RWPE2 (cell line): ENCODE results near the gene EVC.

ENCODE experiments used
- ATAC-seq: fragments of 200-7000 bp; cut with Tn5 transposase; 3 replicates; pipeline ENCODE4 v1.9.1; 2021; ENCODE audit warnings: low read depth
- DNase-seq: peaks from one replicate; pipeline ENCODE4 v3.0.0-alpha.2; 2020; ENCODE audit warnings: low spot score
- H3K27ac ChIP-seq: fragments of 450-650 bp; 2 replicates; pipeline ENCODE4 v1.5.1; 2017; ENCODE audit warnings: mild to moderate bottlenecking; ENCODE audit not compliant: poor library complexity, severe bottlenecking
- H3K27me3 ChIP-seq: fragments of 250-450 bp; sonication (Bioruptor Pico); 2 replicates; pipeline ENCODE4 v1.5.1; 2021; ENCODE audit warnings: mild to moderate bottlenecking, moderate library complexity; ENCODE audit not compliant: insufficient read depth, poor library complexity, severe bottlenecking
- H3K36me3 ChIP-seq: fragments of 250-450 bp; sonication (Bioruptor Pico); 2 replicates; pipeline ENCODE4 v1.5.1; 2020; ENCODE audit warnings: low read depth, mild to moderate bottlenecking, moderate library complexity
- H3K4me1 ChIP-seq: fragments of 250-450 bp; sonication (Bioruptor Pico); 2 replicates; pipeline ENCODE4 v1.5.1; 2021; ENCODE audit warnings: mild to moderate bottlenecking, moderate library complexity; ENCODE audit not compliant: insufficient read depth, poor library complexity, severe bottlenecking
- H3K4me3 ChIP-seq: fragments of 250-450 bp; sonication (Bioruptor Pico); 2 replicates; pipeline ENCODE4 v1.5.1; 2021; ENCODE audit warnings: mild to moderate bottlenecking, moderate library complexity; ENCODE audit not compliant: severe bottlenecking
- H3K9me3 ChIP-seq: fragments of 250-450 bp; sonication (Bioruptor Pico); 2 replicates; pipeline ENCODE4 v1.5.1; 2021; ENCODE audit warnings: mild to moderate bottlenecking, moderate library complexity; ENCODE audit not compliant: severe bottlenecking
- TF ChIP-seq, protein P1 (sequence below): fragments of 450-650 bp; IDR thresholded peaks from one replicate; pipeline ENCODE4 v1.5.1; 2017; ENCODE audit warnings: mild to moderate bottlenecking, moderate library complexity; ENCODE audit not compliant: poor library complexity, severe bottlenecking

Gene EVC

GRCh38 chr4:5801696-5802095 lies 90.7 kb downstream of the EVC start:
- peaks cover 29% of the 10 kb centered on the region for H3K36me3 ChIP-seq
- ATAC-seq = no peak
- no peaks in the 10 kb centered on the region for H3K9me3 ChIP-seq
- TF ChIP-seq, protein P1, sequence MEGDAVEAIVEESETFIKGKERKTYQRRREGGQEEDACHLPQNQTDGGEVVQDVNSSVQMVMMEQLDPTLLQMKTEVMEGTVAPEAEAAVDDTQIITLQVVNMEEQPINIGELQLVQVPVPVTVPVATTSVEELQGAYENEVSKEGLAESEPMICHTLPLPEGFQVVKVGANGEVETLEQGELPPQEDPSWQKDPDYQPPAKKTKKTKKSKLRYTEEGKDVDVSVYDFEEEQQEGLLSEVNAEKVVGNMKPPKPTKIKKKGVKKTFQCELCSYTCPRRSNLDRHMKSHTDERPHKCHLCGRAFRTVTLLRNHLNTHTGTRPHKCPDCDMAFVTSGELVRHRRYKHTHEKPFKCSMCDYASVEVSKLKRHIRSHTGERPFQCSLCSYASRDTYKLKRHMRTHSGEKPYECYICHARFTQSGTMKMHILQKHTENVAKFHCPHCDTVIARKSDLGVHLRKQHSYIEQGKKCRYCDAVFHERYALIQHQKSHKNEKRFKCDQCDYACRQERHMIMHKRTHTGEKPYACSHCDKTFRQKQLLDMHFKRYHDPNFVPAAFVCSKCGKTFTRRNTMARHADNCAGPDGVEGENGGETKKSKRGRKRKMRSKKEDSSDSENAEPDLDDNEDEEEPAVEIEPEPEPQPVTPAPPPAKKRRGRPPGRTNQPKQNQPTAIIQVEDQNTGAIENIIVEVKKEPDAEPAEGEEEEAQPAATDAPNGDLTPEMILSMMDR = no peak
- H3K27ac ChIP-seq = no peak overlapping the region
- no peaks in the 10 kb centered on the region for H3K4me1 ChIP-seq
- H3K27me3 ChIP-seq = no peaks in the 10 kb centered on the region
- no peak for DNase-seq
- H3K4me3 ChIP-seq = no peak overlapping the region

DNA sequence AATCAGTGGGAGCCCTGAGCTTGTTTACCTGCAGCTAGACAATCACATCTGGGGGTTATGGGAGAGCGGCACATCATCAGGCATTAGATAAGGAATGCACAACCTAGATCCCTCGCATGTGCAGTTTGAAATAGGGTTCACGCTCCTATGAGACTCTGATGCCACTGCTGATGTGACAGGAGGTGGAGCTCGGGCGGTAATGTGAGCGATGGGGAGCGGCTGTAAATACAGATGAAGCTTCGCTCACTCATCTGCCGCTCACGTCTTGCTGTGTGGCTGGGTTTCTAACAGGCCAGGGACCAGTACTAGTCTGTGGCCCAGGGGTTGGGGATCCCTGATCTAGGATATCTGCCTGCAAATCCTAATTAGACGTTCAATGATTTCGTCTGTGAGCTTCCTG lies 91.6 kb downstream of the EVC start:
- no peak for DNase-seq
- H3K27me3 ChIP-seq = no peaks in the 10 kb centered on the region
- no peak overlapping the region for H3K27ac ChIP-seq
- no peaks in the 10 kb centered on the region for H3K4me1 ChIP-seq
- H3K36me3 ChIP-seq = peaks cover 36% of the 10 kb centered on the region
- H3K4me3 ChIP-seq = no peak overlapping the region
- no peak for ATAC-seq
- H3K9me3 ChIP-seq = no peaks in the 10 kb centered on the region
- TF ChIP-seq, protein P1 = no peak

- no peaks in the 10 kb centered on the region for H3K4me1 ChIP-seq
- H3K27ac ChIP-seq = no peak overlapping the region
- ATAC-seq = no peak
- peaks cover 40% of the 10 kb centered on the region for H3K36me3 ChIP-seq
- H3K27me3 ChIP-seq = no peaks in the 10 kb centered on the region
- TF ChIP-seq, protein P1 = no peak
- H3K4me3 ChIP-seq = no peak overlapping the region
- DNase-seq = no peak
- H3K9me3 ChIP-seq = no peaks in the 10 kb centered on the region
Observed at GRCh38 chr4:5804656-5805055, 93.7 kb downstream of the EVC start.

DNA sequence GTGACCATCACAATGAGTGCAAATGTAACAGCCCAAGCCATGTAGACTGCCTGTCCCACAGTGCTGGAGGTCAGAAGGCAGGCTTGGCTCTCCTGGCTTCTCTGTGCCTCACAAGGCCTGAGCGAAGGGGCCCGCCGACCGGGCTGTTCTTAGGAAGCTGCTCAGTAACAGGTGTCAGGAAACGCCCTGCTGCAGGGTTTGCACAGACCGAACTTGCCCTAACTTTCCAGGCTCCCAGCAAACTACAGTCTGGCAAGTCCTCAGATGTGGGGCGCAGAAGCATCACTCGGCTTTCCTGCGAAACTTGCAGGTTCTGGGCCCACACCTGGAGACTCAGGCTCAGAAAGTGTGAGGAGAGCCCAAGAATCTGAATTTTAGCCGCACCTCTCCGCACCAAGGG lies 94.3 kb downstream of the EVC start:
- Histone ChIP-seq H3K4me1 (no peaks in the 10 kb centered on the region), H3K27me3 (no peaks in the 10 kb centered on the region), H3K36me3 (peaks cover 46% of the 10 kb centered on the region), H3K4me3 (no peak overlapping the region), H3K27ac (no peak overlapping the region), H3K9me3 (no peaks in the 10 kb centered on the region)
- TF ChIP-seq, protein P1 = no peak
- no peak for DNase-seq
- no peak for ATAC-seq

GRCh38 chr4:5808081-5808741 lies 97.2 kb downstream of the EVC start:
- DNase-seq = no peak
- Histone ChIP-seq H3K27me3 (no peaks in the 10 kb centered on the region), H3K36me3 (peaks cover 53% of the 10 kb centered on the region), H3K9me3 (no peaks in the 10 kb centered on the region), H3K4me3 (no peak overlapping the region), H3K4me1 (no peaks in the 10 kb centered on the region), H3K27ac (no peak overlapping the region)
- ATAC-seq = no peak
- TF ChIP-seq, protein P1 = no peak
